SJCRH30 (cell line): ENCODE results near the gene STX17. TPM values are rescaled to one million over a fixed set of nuclear protein-coding genes. Genes with fewer than 3 reads are reported as not detected.
A peak's percentile ranks its signal among the peaks of the same experiment; 100 is the strongest.
"Not testable (repeated sequence)": the region's sequence is repeated elsewhere in the genome, so short reads cannot be mapped to it uniquely, and the experiment has no call there.

Source experiments
- DNase-seq, 2 experiments: peaks; one replicate each; pipeline ENCODE4 v3.0.0-alpha.2; 2015 to 2020
- H3K27ac ChIP-seq: fragments of 250-450 bp; sonication (Bioruptor Pico); 2 replicates; pipeline ENCODE4 v1.5.1; 2020; ENCODE audit warnings: mild to moderate bottlenecking, moderate library complexity
- H3K27me3 ChIP-seq: fragments of 250-450 bp; sonication (Bioruptor Pico); 2 replicates; pipeline ENCODE4 v1.5.1; 2020; ENCODE audit warnings: mild to moderate bottlenecking, moderate library complexity
- H3K36me3 ChIP-seq: fragments of 250-450 bp; sonication (Bioruptor Pico); 2 replicates; pipeline ENCODE4 v1.5.1; 2020; ENCODE audit warnings: mild to moderate bottlenecking, moderate library complexity
- H3K4me1 ChIP-seq: fragments of 250-450 bp; sonication (Bioruptor Pico); 2 replicates; pipeline ENCODE4 v1.5.1; 2020; ENCODE audit warnings: mild to moderate bottlenecking, moderate library complexity
- H3K4me3 ChIP-seq: fragments of 250-450 bp; sonication (Bioruptor Pico); 2 replicates; pipeline ENCODE4 v1.5.1; 2020; ENCODE audit warnings: mild to moderate bottlenecking, moderate library complexity
- H3K9me3 ChIP-seq: fragments of 250-450 bp; sonication (Bioruptor Pico); replicated peaks from 2 replicates; pipeline ENCODE4 v1.5.1; 2020; ENCODE audit warnings: mild to moderate bottlenecking, moderate library complexity
- total RNA-seq: library from RNA; depleted of rRNA; stranded (reverse); fragments of >200 nt; shearing (Covaris generic); gene quantifications from 2 replicates; pipeline ENCODE4 v1.2.3, GENCODE V29; 2014; rRNA removed

The STX17 gene
- 17.2 and 18.1 TPM in 2 replicates for total RNA-seq

DNA sequence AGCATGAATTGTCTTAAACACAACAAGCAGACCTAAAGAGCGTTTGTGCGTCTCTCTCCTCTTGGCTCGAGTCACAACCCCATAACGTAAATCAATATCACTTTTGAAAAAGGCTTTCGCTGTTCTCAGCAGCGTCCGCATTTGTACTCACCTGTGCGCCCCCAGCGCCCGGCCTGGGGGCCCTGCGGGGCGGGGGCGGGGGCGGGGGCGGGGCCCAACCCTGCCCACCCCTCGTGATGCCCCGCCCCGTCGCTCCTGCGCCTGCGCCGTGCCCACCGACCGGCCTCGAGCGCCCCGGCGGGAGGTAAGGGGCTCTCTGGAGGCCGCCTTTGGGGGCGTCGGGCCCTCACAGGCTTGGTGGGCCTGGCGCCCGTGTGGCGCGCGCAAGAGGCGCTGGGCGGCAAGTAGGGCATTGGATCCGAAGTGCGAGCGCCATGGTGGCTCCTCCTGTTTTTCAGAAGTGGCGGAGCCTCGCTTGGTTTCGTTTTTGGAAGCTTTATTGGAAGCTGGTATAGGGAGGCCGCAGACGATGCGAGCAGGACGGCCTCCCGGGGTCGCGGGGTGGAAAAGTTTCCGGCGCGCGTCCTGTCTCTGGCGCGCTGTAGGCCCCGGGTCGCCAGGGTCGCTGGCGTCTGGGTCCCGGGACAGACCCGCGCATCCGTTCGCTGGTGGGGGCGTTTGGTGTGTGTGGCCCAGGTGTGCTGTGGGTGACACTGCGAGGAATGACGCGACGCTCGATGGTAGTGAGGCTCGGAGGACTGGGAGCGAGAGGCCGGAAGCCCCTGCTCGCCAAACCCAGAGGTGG lies at the start of gene STX17:
Gene STX17, plus strand, starts transcription at position 252 of the 805 bp plus-strand sequence. CDS start 8,586 bp downstream, outside the sequence.
- no peaks in the 10 kb centered on the region for H3K36me3 ChIP-seq
- H3K4me3 ChIP-seq = peak within 1 kb of the TSS; percentile 100
- H3K9me3 ChIP-seq = no peaks in the 10 kb centered on the region
- peaks cover 13% of the 10 kb centered on the region for H3K4me1 ChIP-seq
- peak within 1 kb of the TSS; percentile 91 for H3K27ac ChIP-seq
- no peaks in the 10 kb centered on the region for H3K27me3 ChIP-seq
- peak; percentile 85 to 88 for DNase-seq

DNA sequence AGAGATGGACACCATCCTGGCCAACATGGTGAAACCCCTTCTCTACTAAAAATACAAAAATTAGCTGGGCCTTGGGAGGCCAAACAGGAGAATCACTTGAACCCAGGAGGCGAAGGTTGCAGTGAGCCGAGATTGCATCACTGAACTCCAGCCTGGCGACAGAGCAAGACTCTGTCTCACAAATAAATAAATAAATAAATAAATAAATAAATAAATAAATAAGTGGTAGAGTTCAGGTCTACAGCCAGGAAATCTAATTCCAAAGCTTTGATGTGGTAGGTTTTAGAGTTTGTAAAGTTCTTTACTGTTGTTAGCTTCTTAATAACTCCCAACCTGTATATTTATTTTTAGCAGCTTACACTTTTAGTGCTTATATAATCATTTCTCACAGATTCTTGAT lies 48.9 kb upstream of the STX17 start:
- not testable (repeated sequence) for H3K4me3 ChIP-seq, H3K27ac ChIP-seq, H3K36me3 ChIP-seq, H3K9me3 ChIP-seq, H3K27me3 ChIP-seq, DNase-seq, H3K4me1 ChIP-seq

DNA sequence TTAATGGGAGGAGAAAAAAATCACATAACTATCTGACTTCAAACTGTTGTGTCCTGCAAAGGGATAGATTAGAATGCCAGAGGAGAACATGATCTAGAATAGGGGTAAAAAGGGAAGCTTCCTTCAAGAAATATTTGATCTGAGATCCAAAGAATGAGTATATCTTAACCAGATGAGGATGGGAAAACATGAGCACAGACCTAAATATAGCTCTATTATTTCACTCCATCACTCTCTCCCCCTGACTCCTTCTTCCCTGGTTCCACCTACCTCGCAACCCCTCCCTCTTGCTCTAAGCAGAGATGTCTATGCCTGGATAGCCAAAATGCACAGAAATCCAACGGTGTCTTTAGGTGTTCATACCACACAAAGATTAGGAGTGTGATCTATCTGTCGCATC lies 48.4 kb upstream of the STX17 start:
- Histone ChIP-seq H3K27ac (no peak overlapping the region), H3K36me3 (no peaks in the 10 kb centered on the region), H3K4me1 (no peaks in the 10 kb centered on the region), H3K27me3 (no peaks in the 10 kb centered on the region), H3K9me3 (no peaks in the 10 kb centered on the region), H3K4me3 (no peak overlapping the region)
- DNase-seq = no peak

DNA sequence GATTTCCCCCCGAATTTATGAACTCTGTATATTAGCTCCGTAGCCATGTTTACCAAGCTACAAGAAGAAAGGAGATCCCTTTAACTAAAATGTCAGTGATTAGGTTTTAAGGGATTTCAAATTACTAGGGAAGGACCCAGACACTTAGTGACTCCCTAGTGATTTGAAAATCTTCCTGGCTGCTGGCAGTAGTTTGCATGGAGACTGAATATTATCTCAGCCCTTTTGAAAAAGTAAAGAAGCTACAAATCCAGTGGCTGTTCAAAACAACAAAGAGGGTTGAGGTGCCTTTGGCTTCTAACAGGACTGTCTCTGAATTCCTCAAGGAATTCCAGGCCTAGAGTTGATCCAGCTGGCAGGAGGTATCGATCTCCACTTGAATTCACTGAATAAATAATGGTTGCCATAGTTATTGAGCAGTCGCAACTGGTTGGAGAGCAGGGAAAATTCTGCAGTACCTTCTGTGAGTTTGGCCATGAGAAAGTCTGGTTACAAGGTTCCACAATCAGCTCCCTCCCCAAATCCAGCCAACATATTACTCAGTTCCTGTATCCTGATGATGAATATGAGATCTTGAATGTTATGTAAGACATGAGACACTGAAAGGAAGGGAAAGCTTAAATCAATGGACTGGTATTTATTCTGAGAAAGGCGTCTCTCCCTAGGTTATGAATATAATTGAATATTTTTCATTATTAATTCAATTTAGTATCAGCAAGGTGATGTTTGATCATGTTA lies 47.0 kb upstream of the STX17 start:
- no peak overlapping the region for H3K4me3 ChIP-seq
- no peak for DNase-seq
- H3K27me3 ChIP-seq = no peaks in the 10 kb centered on the region
- no peaks in the 10 kb centered on the region for H3K36me3 ChIP-seq
- no peak overlapping the region for H3K27ac ChIP-seq
- no peaks in the 10 kb centered on the region for H3K9me3 ChIP-seq
- H3K4me1 ChIP-seq = no peaks in the 10 kb centered on the region

DNA sequence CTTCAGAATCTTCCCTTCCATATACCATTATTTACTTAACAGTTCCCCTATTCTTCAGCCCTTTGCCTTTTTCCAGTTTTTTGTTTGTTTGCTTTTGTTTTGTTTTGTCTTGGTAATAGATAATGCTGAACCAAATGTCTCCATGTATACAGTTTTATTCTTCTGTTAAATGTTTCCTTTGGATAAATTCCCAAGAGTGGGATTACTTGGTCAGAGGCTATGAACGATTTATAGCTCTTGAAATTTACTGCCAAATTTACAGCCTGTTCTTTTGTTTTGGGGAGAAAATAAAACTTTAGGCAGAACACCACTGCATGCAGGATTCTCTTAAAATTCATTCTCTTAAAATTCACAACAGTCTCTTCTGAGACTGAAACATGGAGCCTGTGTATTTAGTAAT lies 46.2 kb upstream of the STX17 start:
- Histone ChIP-seq H3K4me1 (no peaks in the 10 kb centered on the region), H3K4me3 (no peak overlapping the region), H3K27me3 (no peaks in the 10 kb centered on the region), H3K27ac (no peak overlapping the region), H3K9me3 (no peaks in the 10 kb centered on the region), H3K36me3 (no peaks in the 10 kb centered on the region; the same call in 1 of the 2 replicates)
- no peak for DNase-seq

DNA sequence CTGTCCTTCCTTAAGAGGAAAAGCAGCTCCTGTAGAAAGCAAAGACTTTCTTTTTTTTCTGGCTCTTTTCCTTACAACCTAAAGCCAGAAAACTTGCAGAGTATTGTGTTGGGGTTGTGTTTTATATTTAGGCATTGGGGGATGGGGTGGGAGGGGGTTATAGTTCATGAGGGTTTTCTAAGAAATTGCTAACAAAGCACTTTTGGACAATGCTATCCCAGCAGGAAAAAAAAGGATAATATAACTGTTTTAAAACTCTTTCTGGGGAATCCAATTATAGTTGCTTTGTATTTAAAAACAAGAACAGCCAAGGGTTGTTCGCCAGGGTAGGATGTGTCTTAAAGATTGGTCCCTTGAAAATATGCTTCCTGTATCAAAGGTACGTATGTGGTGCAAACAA lies 42.5 kb upstream of the STX17 start:
- H3K4me3 ChIP-seq = no peak overlapping the region
- H3K27ac ChIP-seq = no peak overlapping the region
- no peaks in the 10 kb centered on the region for H3K9me3 ChIP-seq
- H3K27me3 ChIP-seq = no peaks in the 10 kb centered on the region
- no peaks in the 10 kb centered on the region for H3K4me1 ChIP-seq
- no peaks in the 10 kb centered on the region; the same call in 1 of the 2 replicates for H3K36me3 ChIP-seq
- no peak for DNase-seq

DNA sequence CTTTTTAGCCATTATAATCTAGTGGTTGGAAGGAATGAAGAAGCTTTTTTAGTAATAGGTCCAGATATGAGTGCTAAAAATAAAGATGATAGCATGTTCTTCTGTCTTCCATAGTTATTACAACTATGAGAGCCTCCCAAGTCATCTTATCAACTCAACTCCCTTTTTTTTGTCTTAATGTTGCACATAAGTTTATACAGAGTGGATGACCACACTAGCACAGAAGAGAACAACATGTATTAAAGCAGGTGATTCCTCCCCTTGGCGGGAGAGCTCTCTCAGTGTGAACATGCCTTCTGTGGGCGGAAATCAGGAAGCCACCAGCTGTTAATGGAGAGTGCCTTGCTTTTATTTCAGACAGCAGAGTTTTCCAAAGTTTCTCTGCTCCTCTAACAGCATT lies 40.1 kb upstream of the STX17 start:
- no peak overlapping the region for H3K4me3 ChIP-seq
- no peaks in the 10 kb centered on the region for H3K4me1 ChIP-seq
- no peak for DNase-seq
- H3K27me3 ChIP-seq = no peaks in the 10 kb centered on the region
- H3K9me3 ChIP-seq = no peaks in the 10 kb centered on the region
- H3K36me3 ChIP-seq = no peaks in the 10 kb centered on the region; the same call in 1 of the 2 replicates
- no peak overlapping the region for H3K27ac ChIP-seq

DNA sequence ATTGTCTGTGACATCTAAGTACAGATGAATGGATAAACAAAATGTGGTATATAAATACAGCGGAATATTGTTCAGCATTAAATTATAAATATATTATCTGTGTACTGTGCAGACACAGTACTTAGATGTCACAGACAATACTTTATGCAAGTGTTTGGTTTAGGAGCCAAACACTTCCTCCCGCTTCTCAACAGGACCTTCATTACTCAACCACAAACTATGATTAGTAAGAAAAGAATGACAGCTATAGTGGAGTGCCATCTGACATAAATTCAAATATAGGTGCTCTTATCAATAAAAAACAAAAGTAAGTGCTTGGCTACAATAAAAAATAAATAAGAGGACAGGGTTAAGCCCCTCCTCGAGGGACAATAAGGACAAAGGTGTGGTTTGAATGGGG lies 38.9 kb upstream of the STX17 start:
- Histone ChIP-seq H3K27ac (no peak overlapping the region), H3K9me3 (no peaks in the 10 kb centered on the region), H3K4me1 (no peaks in the 10 kb centered on the region), H3K4me3 (no peak overlapping the region), H3K36me3 (no peaks in the 10 kb centered on the region; the same call in 1 of the 2 replicates), H3K27me3 (no peaks in the 10 kb centered on the region)
- DNase-seq = no peak

DNA sequence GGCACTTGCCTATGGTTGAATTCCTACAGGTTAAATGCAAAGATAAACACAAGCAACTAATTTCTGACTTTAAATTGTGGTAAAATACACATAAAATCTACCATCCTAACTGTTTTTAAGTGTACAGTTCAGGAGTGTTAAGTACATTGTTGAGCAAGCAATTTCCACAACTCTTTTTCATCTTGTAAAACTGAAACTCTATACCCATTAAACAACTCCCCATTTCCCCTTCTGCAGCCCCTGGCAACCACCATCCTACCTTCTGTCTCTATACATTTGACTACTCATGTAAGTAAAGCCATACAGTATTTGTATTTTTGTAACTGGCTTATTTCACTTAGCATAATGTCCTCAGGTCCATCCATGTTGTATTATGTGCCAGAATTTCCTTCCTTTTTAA lies 38.5 kb upstream of the STX17 start:
- no peaks in the 10 kb centered on the region; the same call in 1 of the 2 replicates for H3K36me3 ChIP-seq
- no peaks in the 10 kb centered on the region for H3K9me3 ChIP-seq
- no peak overlapping the region for H3K4me3 ChIP-seq
- H3K27ac ChIP-seq = no peak overlapping the region
- no peaks in the 10 kb centered on the region for H3K27me3 ChIP-seq
- DNase-seq = no peak
- no peaks in the 10 kb centered on the region for H3K4me1 ChIP-seq

DNA sequence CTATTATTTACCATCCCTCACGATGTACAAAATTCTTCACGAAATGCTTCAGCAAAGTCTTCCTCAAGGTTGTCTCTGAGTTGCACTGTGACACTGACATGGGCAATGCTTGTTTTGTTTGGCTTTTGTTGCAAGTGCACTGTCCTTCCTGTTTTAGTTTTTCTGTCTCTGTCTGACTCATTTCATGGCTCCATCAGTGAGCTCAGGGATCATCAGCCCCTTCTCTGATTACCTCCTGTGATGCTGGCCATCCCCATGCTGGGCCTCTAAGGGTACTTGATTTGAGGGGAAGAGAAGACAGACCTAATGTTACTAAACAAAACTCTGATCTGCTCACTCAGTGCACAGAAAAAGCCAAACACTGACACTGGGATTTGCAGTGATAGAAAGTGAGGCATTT lies 37.6 kb upstream of the STX17 start:
- Histone ChIP-seq H3K9me3 (no peaks in the 10 kb centered on the region), H3K27ac (no peak overlapping the region), H3K27me3 (no peaks in the 10 kb centered on the region), H3K4me3 (no peak overlapping the region), H3K36me3 (no peaks in the 10 kb centered on the region; the same call in 1 of the 2 replicates), H3K4me1 (no peaks in the 10 kb centered on the region)
- DNase-seq = no peak

DNA sequence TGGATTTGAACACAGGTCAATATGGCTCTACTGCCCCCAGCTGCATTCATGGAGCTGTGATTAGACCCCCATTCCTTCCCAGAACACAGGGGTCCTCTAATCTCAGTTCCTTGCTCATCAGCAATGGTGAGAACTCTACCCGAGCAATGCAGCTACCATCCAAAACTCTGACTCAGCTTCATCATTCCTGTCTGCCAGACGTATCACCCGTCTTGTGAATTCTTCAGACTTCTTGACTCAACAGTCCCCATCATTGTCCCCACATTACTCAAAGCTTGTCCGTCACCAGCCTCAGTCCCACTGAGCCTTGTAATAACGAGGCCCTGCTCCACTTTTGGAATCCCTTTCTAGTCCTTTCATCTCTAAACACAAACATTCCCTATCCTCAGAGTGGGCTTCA lies 36.3 kb upstream of the STX17 start:
- no peak overlapping the region for H3K27ac ChIP-seq
- no peaks in the 10 kb centered on the region for H3K4me1 ChIP-seq
- no peak for DNase-seq
- H3K9me3 ChIP-seq = no peaks in the 10 kb centered on the region
- H3K27me3 ChIP-seq = no peaks in the 10 kb centered on the region
- no peak overlapping the region for H3K4me3 ChIP-seq
- no peaks in the 10 kb centered on the region; the same call in 1 of the 2 replicates for H3K36me3 ChIP-seq

DNA sequence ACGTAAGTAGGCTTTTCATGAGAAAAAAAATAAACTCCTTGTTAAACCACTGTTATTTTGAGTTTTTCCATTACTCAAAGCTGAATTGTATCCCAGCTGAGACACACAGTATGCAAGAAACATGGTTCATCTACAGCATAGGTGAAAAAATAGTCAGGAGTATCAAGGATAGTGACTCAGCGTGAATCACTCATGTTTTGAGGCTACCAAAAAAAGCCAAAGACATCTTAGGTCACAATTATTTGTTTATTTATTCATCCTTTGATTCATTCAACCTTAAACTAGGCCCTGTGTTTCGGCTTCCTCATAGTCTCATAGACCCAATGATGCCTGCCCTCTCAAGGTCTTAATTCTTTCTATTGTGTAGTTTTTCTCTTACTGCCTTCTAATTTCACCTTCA lies 32.9 kb upstream of the STX17 start:
- Histone ChIP-seq H3K9me3 (no peaks in the 10 kb centered on the region), H3K4me1 (no peaks in the 10 kb centered on the region), H3K27ac (no peak overlapping the region), H3K4me3 (no peak overlapping the region), H3K36me3 (no peaks in the 10 kb centered on the region), H3K27me3 (no peaks in the 10 kb centered on the region)
- no peak for DNase-seq

DNA sequence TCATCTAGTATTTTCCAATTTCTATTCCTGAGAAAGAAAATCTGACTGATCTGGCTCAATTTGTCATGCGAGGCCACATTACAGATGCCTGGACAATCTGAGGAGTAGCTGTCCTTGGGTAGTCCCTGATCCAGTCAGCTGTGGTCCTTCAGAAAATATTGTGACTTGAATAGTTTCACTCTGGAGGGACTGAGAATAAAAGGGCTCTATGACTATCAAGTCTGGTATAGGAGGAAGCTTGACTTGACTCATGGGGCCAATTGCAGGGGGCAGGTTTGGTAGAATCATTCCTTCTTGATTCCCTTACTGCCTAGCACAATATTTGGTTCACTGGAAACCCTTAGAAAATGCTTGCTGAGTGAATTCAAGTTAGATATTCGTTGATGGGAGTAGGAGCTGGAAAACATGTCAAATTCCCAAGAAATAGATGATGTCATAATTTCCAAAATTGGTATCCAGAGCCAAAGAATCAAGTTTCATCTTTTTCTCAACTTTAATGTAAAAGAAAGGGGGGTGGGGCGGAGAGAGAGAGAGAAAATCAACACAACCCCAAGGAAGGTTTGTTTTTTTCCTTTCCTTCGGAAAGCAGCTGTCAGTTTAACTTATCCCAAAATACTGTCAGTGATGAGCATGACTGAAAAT lies 32.4 kb upstream of the STX17 start:
- no peak overlapping the region for H3K4me3 ChIP-seq
- DNase-seq = no peak
- no peaks in the 10 kb centered on the region for H3K36me3 ChIP-seq
- H3K27me3 ChIP-seq = no peaks in the 10 kb centered on the region
- H3K4me1 ChIP-seq = no peaks in the 10 kb centered on the region
- H3K9me3 ChIP-seq = no peaks in the 10 kb centered on the region
- H3K27ac ChIP-seq = no peak overlapping the region

DNA sequence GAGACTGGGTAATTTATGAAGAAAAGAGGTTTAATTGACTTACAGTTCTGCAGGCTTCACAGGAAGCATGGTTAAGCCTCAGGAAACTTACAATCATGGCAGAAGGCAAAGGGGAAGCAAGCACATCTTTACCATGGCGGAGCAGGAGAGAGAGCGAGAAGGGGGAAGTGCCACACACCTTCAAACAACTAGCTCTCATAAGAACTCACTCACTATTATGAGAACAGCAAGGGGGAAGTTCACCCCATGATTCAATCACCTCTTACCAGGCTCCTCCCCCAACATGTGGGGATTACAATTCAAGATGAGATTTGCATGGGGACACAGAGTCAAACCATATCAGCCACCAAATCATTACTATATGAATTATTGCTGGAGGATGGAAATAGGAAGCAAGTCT lies 30.3 kb upstream of the STX17 start:
- no peaks in the 10 kb centered on the region for H3K36me3 ChIP-seq
- H3K4me3 ChIP-seq = no peak overlapping the region
- no peaks in the 10 kb centered on the region for H3K9me3 ChIP-seq
- no peaks in the 10 kb centered on the region for H3K4me1 ChIP-seq
- DNase-seq = no peak
- no peaks in the 10 kb centered on the region for H3K27me3 ChIP-seq
- no peak overlapping the region for H3K27ac ChIP-seq

DNA sequence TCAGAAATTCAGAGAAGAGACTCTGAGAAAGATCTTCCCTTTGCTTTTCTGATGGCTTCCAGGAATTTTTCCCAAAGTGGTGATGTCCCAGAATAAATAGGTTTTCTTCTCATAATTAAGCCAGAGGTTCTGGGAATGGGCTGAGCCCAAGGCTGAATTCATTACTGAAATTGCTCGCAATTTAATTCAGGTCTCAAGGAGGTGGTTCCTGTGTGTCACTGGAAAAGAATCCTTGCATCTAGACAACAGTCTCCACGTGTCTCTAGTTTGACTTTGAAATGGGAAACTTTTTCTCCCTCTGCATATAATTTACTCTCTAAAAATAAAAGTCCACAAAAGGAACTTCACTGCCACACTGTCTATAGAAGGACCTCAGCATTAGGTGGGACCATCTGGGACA lies 27.8 kb upstream of the STX17 start:
- Histone ChIP-seq H3K27ac (no peak overlapping the region), H3K36me3 (no peaks in the 10 kb centered on the region), H3K4me3 (no peak overlapping the region), H3K9me3 (no peaks in the 10 kb centered on the region), H3K4me1 (no peaks in the 10 kb centered on the region), H3K27me3 (no peaks in the 10 kb centered on the region)
- no peak for DNase-seq
